Dedifferentiated amniotic fluid mesenchymal stem cell (primary cell): ENCODE results near the gene PLEKHD1.
A peak's percentile ranks its signal among the peaks of the same experiment; 100 is the strongest.

ENCODE experiments used
- DNase-seq: peaks from one replicate; pipeline ENCODE4 v3.0.0-alpha.2; 2016; ENCODE audit errors: extremely low spot score

Gene PLEKHD1

GRCh38 chr14:69518289-69519101, 34.0 kb downstream of the PLEKHD1 start:
- no peak for DNase-seq

- no peak for DNase-seq
These were observed 34.9 kb downstream of the PLEKHD1 start for GRCh38 chr14:69519204-69520100.

GRCh38 chr14:69522026-69522425, 37.5 kb downstream of the PLEKHD1 start:
- DNase-seq, result no peak

GRCh38 chr14:69525896-69526295, 41.4 kb downstream of the PLEKHD1 start:
- DNase-seq, result no peak

GRCh38 chr14:69527635-69528034, 43.1 kb downstream of the PLEKHD1 start:
- no peak for DNase-seq

GRCh38 chr14:69528143-69528542, 43.6 kb downstream of the PLEKHD1 start:
- no peak for DNase-seq

- DNase-seq, result no peak
These were observed 44.4 kb downstream of the PLEKHD1 start for GRCh38 chr14:69528930-69529329.

- no peak for DNase-seq
These were observed 45.0 kb downstream of the PLEKHD1 start for GRCh38 chr14:69529563-69529962.

- DNase-seq, result no peak
These were observed 45.6 kb downstream of the PLEKHD1 start for GRCh38 chr14:69530095-69530494.

GRCh38 chr14:69531135-69531534, 46.6 kb downstream of the PLEKHD1 start:
- no peak for DNase-seq

GRCh38 chr14:69532561-69533340, 48.2 kb downstream of the PLEKHD1 start:
- DNase-seq, result no peak

GRCh38 chr14:69535230-69535848, 50.8 kb downstream of the PLEKHD1 start:
- peak; percentile 46 for DNase-seq

GRCh38 chr14:69536971-69537370, 52.4 kb downstream of the PLEKHD1 start:
- DNase-seq, result no peak

GRCh38 chr14:69537900-69538299, 53.4 kb downstream of the PLEKHD1 start:
- DNase-seq, result no peak

GRCh38 chr14:69538766-69539165, 54.2 kb downstream of the PLEKHD1 start:
- no peak for DNase-seq

- DNase-seq, result no peak
These were observed 55.3 kb downstream of the PLEKHD1 start for GRCh38 chr14:69539631-69540410.

- DNase-seq, result no peak
These were observed 56.3 kb downstream of the PLEKHD1 start for GRCh38 chr14:69540654-69541335.

- no peak for DNase-seq
These were observed 57.8 kb downstream of the PLEKHD1 start for GRCh38 chr14:69542311-69542710.

GRCh38 chr14:69543341-69544115, 59.0 kb downstream of the PLEKHD1 start:
- DNase-seq, result no peak
